ENCODE results near the gene SLC37A4. TPM values are rescaled to one million over a fixed set of nuclear protein-coding genes. Genes with fewer than 3 reads are reported as not detected.

The SLC37A4 gene
- total and polyA plus RNA-seq, 10 of the 15 experiments (the other 5 are each of a cell fraction or from before 2014, with no cell fraction given): 11.6 to 29.7 (median 20.4) TPM

DNA sequence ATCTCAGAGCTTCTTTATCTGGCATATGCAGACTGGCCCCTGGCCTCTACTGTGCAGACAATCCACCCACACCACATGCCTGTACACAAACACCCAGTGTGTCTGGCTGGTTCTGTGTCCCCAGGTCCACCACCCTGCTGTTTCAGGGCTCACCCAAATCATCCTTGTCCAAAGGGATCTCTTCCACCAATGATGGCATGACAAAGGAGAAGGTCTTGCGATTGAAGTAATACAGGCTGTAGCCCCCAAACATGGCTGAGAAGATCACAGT lies 1.7 kb downstream of the SLC37A4 start:
- peak overlapping the region; percentile 80; the same call in 1 of the 2 replicates for H3K27ac ChIP-seq (ENCODE audit: control insufficient read depth, insufficient read depth)
- intact Hi-C loops (cut with micrococcal nuclease; ENCODE audit: unreplicated experiment) (no loop called here), in situ Hi-C loops (cut with MboI) (no loop called here)
- no peaks in the 10 kb centered on the region for H3K9me3 ChIP-seq (replicated peaks; ENCODE audit: control insufficient read depth, insufficient read depth, low read length)
- peak overlapping the region; percentile 78 for H3K4me3 ChIP-seq
- peaks cover 4 to 5% of the 10 kb centered on the region in 2 experiments; a peak in 3 of 4 replicates for H3K36me3 ChIP-seq (ENCODE audit: control insufficient read depth in 2 of 2, insufficient read depth in 2 of 2, low read length in 1 of 2)
- no TSS peak for BruUV-seq (replicated peaks)
- H3K27me3 ChIP-seq (replicated peaks in 1 of 2; ENCODE audit: control insufficient read depth in 2 of 2, insufficient read depth in 2 of 2, low read length in 1 of 2): no peaks in the 10 kb centered on the region
- WGBS (ENCODE audit: insufficient coverage, insufficient replicate concordance, low lambda C conversion rate, missing lambda C conversion rate): 94% methylated on average over 1 of the region's 1 CpG
- peak overlapping the region; percentile 85 for H3K4me2 ChIP-seq (ENCODE audit: control insufficient read depth, insufficient read depth)
- ChIA-PET POLR2A (interaction anchor here (0.6 to 3.0 kb wide), 8 partner anchors 10 to 78 kb away, joined by 3 to 14 read pairs (median 6); partner anchors contain the start of genes C2CD2L, CENATAC, HYOU1 and RPS25), CTCF (interaction anchor here (1.6 kb wide), 1 partner anchor 9 kb away, joined by 16 read pairs; the partner anchor contains the start of gene TRAPPC4), SMC1A (ENCODE audit: uncharacterized antibody, unreplicated experiment) (interaction anchor here (0.5 to 4.9 kb wide), 4 partner anchors 12 to 295 kb away, joined by 3 to 40 read pairs (median 3); partner anchors contain the start of genes RPS25 and TRAPPC4), RAD21 (ENCODE audit: unreplicated experiment) (interaction anchor here (0.7 to 1.4 kb wide), 2 partner anchors 28 to 32 kb away, joined by 3 read pairs; no protein-coding TSS in a partner anchor)
- FAIRE-seq (no peak), ATAC-seq (no peak), DNase-seq (ENCODE audit: low read depth, low spot score) (no peak)
- peaks cover 13% of the 10 kb centered on the region for H3K79me2 ChIP-seq (ENCODE audit: control insufficient read depth, insufficient read depth, low read length)
- peak overlapping the region; percentile 74; the same call in 1 of the 2 replicates for H3K9ac ChIP-seq (ENCODE audit: control insufficient read depth, insufficient read depth, low read length)
- H2AFZ ChIP-seq (ENCODE audit: control insufficient read depth, low read depth, low read length): no peak overlapping the region
- no peaks in the 10 kb centered on the region for H4K20me1 ChIP-seq (ENCODE audit: control insufficient read depth, insufficient read depth)
- peaks cover 14% of the 10 kb centered on the region for H3K4me1 ChIP-seq (ENCODE audit: control insufficient read depth, insufficient read depth, low read length)
- TF ChIP-seq STAT3 (IDR thresholded peaks at IDR 0.05; ENCODE audit: low read depth, low read length) (no peak), FOXM1 (IDR thresholded peaks at IDR 0.05; ENCODE audit: low read depth, low read length) (no peak), ZBED1 (IDR thresholded peaks at IDR 0.05; ENCODE audit: borderline replicate concordance) (no peak), ZNF217 (IDR thresholded peaks at IDR 0.05) (no peak), RB1 (IDR thresholded peaks at IDR 0.05; ENCODE audit: borderline replicate concordance) (no peak), NR2C2 (IDR thresholded peaks at IDR 0.05; ENCODE audit: borderline replicate concordance, control insufficient read depth, insufficient read length, low read depth) (no peak), PAX5 (IDR thresholded peaks at IDR 0.05; ENCODE audit: borderline replicate concordance, low read depth, low read length) (no peak), HDGF (IDR thresholded peaks at IDR 0.05) (no peak), ZNF24 (IDR thresholded peaks at IDR 0.05) (no peak), MEF2B (IDR thresholded peaks at IDR 0.05; ENCODE audit: partially characterized antibody, poor library complexity, severe bottlenecking) (no peak), SMARCA5 (IDR thresholded peaks at IDR 0.05) (no peak), RAD21 (IDR thresholded peaks at IDR 0.05; ENCODE audit: insufficient read depth, low read depth, low read length) (no peak), ZBTB11 (CRISPR knock-in tag; IDR thresholded peaks at IDR 0.05) (no peak), CHD1 (IDR thresholded peaks at IDR 0.05; ENCODE audit: low read depth, low read length) (no peak), ATF3 (IDR thresholded peaks at IDR 0.05; ENCODE audit: borderline replicate concordance, extremely low read depth, low read depth, low read length) (no peak)
- TF ChIP-seq, protein P1, sequence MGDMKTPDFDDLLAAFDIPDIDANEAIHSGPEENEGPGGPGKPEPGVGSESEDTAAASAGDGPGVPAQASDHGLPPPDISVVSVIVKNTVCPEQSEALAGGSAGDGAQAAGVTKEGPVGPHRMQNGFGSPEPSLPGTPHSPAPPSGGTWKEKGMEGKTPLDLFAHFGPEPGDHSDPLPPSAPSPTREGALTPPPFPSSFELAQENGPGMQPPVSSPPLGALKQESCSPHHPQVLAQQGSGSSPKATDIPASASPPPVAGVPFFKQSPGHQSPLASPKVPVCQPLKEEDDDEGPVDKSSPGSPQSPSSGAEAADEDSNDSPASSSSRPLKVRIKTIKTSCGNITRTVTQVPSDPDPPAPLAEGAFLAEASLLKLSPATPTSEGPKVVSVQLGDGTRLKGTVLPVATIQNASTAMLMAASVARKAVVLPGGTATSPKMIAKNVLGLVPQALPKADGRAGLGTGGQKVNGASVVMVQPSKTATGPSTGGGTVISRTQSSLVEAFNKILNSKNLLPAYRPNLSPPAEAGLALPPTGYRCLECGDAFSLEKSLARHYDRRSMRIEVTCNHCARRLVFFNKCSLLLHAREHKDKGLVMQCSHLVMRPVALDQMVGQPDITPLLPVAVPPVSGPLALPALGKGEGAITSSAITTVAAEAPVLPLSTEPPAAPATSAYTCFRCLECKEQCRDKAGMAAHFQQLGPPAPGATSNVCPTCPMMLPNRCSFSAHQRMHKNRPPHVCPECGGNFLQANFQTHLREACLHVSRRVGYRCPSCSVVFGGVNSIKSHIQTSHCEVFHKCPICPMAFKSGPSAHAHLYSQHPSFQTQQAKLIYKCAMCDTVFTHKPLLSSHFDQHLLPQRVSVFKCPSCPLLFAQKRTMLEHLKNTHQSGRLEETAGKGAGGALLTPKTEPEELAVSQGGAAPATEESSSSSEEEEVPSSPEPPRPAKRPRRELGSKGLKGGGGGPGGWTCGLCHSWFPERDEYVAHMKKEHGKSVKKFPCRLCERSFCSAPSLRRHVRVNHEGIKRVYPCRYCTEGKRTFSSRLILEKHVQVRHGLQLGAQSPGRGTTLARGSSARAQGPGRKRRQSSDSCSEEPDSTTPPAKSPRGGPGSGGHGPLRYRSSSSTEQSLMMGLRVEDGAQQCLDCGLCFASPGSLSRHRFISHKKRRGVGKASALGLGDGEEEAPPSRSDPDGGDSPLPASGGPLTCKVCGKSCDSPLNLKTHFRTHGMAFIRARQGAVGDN (IDR thresholded peaks at IDR 0.05): no peak
- TF ChIP-seq, protein P2, sequence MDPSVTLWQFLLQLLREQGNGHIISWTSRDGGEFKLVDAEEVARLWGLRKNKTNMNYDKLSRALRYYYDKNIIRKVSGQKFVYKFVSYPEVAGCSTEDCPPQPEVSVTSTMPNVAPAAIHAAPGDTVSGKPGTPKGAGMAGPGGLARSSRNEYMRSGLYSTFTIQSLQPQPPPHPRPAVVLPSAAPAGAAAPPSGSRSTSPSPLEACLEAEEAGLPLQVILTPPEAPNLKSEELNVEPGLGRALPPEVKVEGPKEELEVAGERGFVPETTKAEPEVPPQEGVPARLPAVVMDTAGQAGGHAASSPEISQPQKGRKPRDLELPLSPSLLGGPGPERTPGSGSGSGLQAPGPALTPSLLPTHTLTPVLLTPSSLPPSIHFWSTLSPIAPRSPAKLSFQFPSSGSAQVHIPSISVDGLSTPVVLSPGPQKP (IDR thresholded peaks at IDR 0.05; ENCODE audit: low read depth, low read length): no peak
